ENCODE data around the gene CD36.

Gene CD36

GRCh38 chr7:80707318-80707717 lies 68.9 kb downstream of the CD36 start:
- DNase-seq, result no peak

- no peak for DNase-seq
Observed at GRCh38 chr7:80708123-80708522, 69.7 kb downstream of the CD36 start.

GRCh38 chr7:80711531-80711930 lies 73.1 kb downstream of the CD36 start:
- no peak for DNase-seq

- DNase-seq, result no peak
Observed at GRCh38 chr7:80719261-80719660, 80.8 kb downstream of the CD36 start.

GRCh38 chr7:80720146-80720545 lies 81.7 kb downstream of the CD36 start:
- no peak for DNase-seq

- DNase-seq, result no peak
Observed at GRCh38 chr7:80721883-80722615, 83.6 kb downstream of the CD36 start.

GRCh38 chr7:80722616-80723195 lies 84.3 kb downstream of the CD36 start:
- DNase-seq, result no peak

- DNase-seq, result no peak
Observed at GRCh38 chr7:80724249-80724871, 85.9 kb downstream of the CD36 start.

- DNase-seq, result no peak
Observed at GRCh38 chr7:80725181-80725611, 86.8 kb downstream of the CD36 start.
